ENCODE results near the gene CATSPER3. TPM values are rescaled to one million over a fixed set of nuclear protein-coding genes. Genes with fewer than 3 reads are reported as not detected.

Gene CATSPER3
- total RNA-seq, 1 experiment from 2014 or later: 0.57 TPM

DNA sequence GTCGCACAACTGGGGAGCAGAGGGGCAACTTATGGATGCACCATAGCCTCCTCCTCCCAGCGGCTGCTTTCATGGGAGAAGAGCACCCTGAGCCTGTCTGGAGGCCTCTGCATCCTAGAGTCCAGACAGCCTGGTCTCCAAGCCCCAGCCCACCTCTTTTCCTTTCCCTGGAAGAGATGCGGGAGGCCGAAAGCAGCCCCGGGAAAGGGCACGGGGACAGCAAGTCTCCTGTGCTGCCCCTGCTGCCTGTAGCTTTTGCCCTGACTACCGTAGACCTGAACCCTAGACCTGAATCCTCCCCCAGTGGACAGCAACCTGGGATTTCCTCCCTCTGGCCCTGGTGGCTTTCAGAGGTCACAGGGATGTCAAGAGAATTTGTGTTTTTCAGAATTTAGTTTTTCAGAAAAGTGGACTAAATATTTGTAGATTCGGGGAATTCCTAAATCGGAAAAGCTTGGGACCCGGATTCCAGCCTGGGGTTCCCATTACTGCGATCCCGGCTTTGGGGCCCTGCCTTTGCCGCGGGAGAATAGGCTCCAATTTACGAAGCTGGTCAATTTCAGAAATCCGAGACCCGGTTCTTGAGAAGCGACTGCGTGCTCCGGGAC is 70.6 kb downstream of the CATSPER3 start:
- Histone ChIP-seq H3K27me3 (ENCODE audit: insufficient read depth, low read depth) (no peaks in the 10 kb centered on the region), H3K4me1 (replicated peaks; ENCODE audit: insufficient read depth) (peaks cover 11% of the 10 kb centered on the region), H3K4me3 (no peak overlapping the region), H3K36me3 (ENCODE audit: low read depth) (no peaks in the 10 kb centered on the region), H3K4me2 (no peak overlapping the region), H3K79me2 (ENCODE audit: low read depth) (peaks cover 3% of the 10 kb centered on the region), H3K27ac (no peak overlapping the region), H2AFZ (no peak overlapping the region), H3K9me3 (ENCODE audit: insufficient read depth, low read depth) (no peaks in the 10 kb centered on the region), H3F3A (ENCODE audit: insufficient read depth, low read depth) (peaks cover 12% of the 10 kb centered on the region; the same call in 1 of the 2 replicates), H3K9me2 (ENCODE audit: insufficient read depth) (no peaks in the 10 kb centered on the region), H4K20me1 (ENCODE audit: insufficient read depth) (no peaks in the 10 kb centered on the region)
- no TSS peak for BruUV-seq (replicated peaks)
- intact Hi-C loops (cut with micrococcal nuclease; ENCODE audit: unreplicated experiment): loop anchor here (10.0 kb wide), 1 partner anchor 46 kb away; no protein-coding TSS in a partner anchor
- TF ChIP-seq, protein P1, sequence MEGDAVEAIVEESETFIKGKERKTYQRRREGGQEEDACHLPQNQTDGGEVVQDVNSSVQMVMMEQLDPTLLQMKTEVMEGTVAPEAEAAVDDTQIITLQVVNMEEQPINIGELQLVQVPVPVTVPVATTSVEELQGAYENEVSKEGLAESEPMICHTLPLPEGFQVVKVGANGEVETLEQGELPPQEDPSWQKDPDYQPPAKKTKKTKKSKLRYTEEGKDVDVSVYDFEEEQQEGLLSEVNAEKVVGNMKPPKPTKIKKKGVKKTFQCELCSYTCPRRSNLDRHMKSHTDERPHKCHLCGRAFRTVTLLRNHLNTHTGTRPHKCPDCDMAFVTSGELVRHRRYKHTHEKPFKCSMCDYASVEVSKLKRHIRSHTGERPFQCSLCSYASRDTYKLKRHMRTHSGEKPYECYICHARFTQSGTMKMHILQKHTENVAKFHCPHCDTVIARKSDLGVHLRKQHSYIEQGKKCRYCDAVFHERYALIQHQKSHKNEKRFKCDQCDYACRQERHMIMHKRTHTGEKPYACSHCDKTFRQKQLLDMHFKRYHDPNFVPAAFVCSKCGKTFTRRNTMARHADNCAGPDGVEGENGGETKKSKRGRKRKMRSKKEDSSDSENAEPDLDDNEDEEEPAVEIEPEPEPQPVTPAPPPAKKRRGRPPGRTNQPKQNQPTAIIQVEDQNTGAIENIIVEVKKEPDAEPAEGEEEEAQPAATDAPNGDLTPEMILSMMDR (conservative IDR thresholded peaks at IDR 0.05): no peak
- TF ChIP-seq EZH2 (IDR thresholded peaks at IDR 0.05; ENCODE audit: low read depth): no peak
- no peak for DNase-seq
- POLR2A ChIA-PET (ENCODE audit: unreplicated experiment): no interaction called here
- CTCF ChIA-PET: no interaction called here

DNA sequence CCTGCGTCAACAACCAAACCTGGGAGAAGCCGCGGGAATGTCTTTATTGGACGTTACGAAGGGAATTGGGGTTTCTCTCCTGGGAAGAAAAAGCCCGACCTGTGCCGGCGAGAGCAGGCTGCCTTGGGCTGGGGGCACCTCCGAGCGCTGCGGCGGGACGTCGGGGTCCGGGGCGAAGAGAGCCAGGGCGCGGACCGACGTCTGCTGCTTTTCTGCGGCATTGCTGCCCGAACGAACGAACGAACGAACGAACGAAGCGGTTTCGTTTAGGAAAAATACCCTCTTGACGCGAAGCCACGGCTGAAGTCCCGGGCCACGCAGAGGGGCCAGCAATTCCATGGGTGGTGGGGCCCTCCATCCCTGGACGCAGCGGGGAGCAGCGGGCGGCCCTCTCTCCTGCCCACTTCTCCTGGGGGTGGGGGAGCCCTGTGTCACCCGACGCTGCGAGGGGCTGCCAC is 71.1 kb downstream of the CATSPER3 start:
- H2AFZ ChIP-seq: no peak overlapping the region
- peak overlapping the region; percentile 56; the same call in 1 of the 2 replicates for H3K4me3 ChIP-seq
- DNase-seq: no peak
- H3F3A ChIP-seq (ENCODE audit: insufficient read depth, low read depth): peaks cover 12% of the 10 kb centered on the region; the same call in 1 of the 2 replicates
- H4K20me1 ChIP-seq (ENCODE audit: insufficient read depth): no peaks in the 10 kb centered on the region
- H3K4me2 ChIP-seq: peak overlapping the region; percentile 79
- intact Hi-C loops (cut with micrococcal nuclease; ENCODE audit: unreplicated experiment): loop anchor here (10.0 kb wide), 1 partner anchor 46 kb away; no protein-coding TSS in a partner anchor
- H3K9me2 ChIP-seq (ENCODE audit: insufficient read depth): no peaks in the 10 kb centered on the region
- ChIA-PET POLR2A (ENCODE audit: unreplicated experiment) (no interaction called here), CTCF (interaction anchor here (0.7 kb wide), 1 partner anchor 56 kb away, joined by 3 read pairs; no protein-coding TSS in a partner anchor)
- BruUV-seq (replicated peaks): no TSS peak
- H3K36me3 ChIP-seq (ENCODE audit: low read depth): no peaks in the 10 kb centered on the region
- no peak for TF ChIP-seq EZH2 (IDR thresholded peaks at IDR 0.05; ENCODE audit: low read depth)
- TF ChIP-seq, protein P1 (conservative IDR thresholded peaks at IDR 0.05): no peak
- H3K27me3 ChIP-seq (ENCODE audit: insufficient read depth, low read depth): no peaks in the 10 kb centered on the region
- H3K27ac ChIP-seq: no peak overlapping the region
- H3K4me1 ChIP-seq (replicated peaks; ENCODE audit: insufficient read depth): peaks cover 11% of the 10 kb centered on the region
- H3K79me2 ChIP-seq (ENCODE audit: low read depth): no peaks in the 10 kb centered on the region
- H3K9me3 ChIP-seq (ENCODE audit: insufficient read depth, low read depth): no peaks in the 10 kb centered on the region

- H3K9me2 ChIP-seq (ENCODE audit: insufficient read depth): no peaks in the 10 kb centered on the region
- H3F3A ChIP-seq (ENCODE audit: insufficient read depth, low read depth): peaks cover 11% of the 10 kb centered on the region; the same call in 1 of the 2 replicates
- no peaks in the 10 kb centered on the region for H4K20me1 ChIP-seq (ENCODE audit: insufficient read depth)
- CTCF ChIA-PET: interaction anchor here (0.7 kb wide), 1 partner anchor 56 kb away, joined by 3 read pairs; no protein-coding TSS in a partner anchor
- H3K4me2 ChIP-seq: peak overlapping the region; percentile 79
- no peaks in the 10 kb centered on the region for H3K79me2 ChIP-seq (ENCODE audit: low read depth)
- POLR2A ChIA-PET (ENCODE audit: unreplicated experiment): no interaction called here
- peak overlapping the region; percentile 71; the same call in 1 of the 2 replicates for H2AFZ ChIP-seq
- intact Hi-C loops (cut with micrococcal nuclease; ENCODE audit: unreplicated experiment): loop anchor here (10.0 kb wide), 1 partner anchor 45 kb away; no protein-coding TSS in a partner anchor
- no TSS peak for BruUV-seq (replicated peaks)
- H3K4me1 ChIP-seq (replicated peaks; ENCODE audit: insufficient read depth): peaks cover 10% of the 10 kb centered on the region
- no peaks in the 10 kb centered on the region for H3K27me3 ChIP-seq (ENCODE audit: insufficient read depth, low read depth)
- peak in 1 of 2 experiments; percentile 29 for DNase-seq
- H3K27ac ChIP-seq: no peak overlapping the region
- H3K4me3 ChIP-seq: peak overlapping the region; percentile 56
- H3K36me3 ChIP-seq (ENCODE audit: low read depth): no peaks in the 10 kb centered on the region
- no peak for TF ChIP-seq EZH2 (IDR thresholded peaks at IDR 0.05; ENCODE audit: low read depth)
- TF ChIP-seq, protein P1 (conservative IDR thresholded peaks at IDR 0.05): no peak
- H3K9me3 ChIP-seq (ENCODE audit: insufficient read depth, low read depth): no peaks in the 10 kb centered on the region
Observed at GRCh38 chr5:135039271-135040033, 71.7 kb downstream of the CATSPER3 start.

Data from PC-9 (cell line).